Activated effector memory CD4-positive, alpha-beta T cell treated with anti-CD3 and anti-CD28 coated beads, Interleukin-2, amount 50 U/mL, for 16 hours (primary cell): ENCODE measurements around the gene GLIPR2.
"Not testable (repeated sequence)": the region's sequence is repeated elsewhere in the genome, so short reads cannot be mapped to it uniquely, and the experiment has no call there.

Experiments used
- DNase-seq: peaks from one replicate; pipeline ENCODE4 v3.0.0-alpha.2; 2020

Gene GLIPR2

DNA sequence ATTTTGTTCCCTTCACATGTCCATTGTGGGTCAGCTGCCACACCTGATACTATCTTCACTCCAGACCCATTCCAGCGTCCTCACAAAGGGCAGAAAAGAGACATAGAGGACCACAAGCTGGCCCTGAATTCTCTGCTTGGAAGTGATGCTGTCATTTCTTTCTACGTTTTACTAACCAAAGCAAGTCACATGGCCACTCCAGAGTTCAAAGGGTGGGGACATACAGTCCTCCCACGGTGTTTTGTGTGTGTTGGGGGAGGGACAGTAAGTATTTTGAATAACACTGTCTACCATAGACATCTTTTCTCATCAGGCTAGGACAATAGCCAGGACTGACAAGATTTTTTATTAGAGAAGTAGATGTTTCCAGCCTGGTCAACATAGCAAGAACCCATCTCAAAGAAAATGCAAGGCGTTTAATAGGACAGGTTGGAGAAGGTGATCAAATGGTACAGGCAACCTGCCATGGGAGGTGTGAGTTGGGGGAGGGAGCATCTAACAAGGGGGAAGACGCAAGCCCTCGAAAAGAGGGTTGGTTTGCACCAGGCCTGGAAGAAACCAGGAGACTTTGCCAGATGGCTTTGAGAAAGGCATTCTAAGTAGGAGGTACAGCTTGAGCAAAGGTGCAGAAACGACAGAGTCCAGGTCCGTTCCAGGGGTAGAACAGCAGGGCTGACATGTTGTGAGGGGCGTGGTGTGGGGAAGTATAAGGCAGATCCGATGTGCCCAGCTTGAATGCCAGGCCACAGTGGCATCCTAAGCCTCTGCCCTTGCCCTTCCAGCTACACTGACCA is 11.3 kb upstream of the GLIPR2 start:
- DNase-seq, result no peak

DNA sequence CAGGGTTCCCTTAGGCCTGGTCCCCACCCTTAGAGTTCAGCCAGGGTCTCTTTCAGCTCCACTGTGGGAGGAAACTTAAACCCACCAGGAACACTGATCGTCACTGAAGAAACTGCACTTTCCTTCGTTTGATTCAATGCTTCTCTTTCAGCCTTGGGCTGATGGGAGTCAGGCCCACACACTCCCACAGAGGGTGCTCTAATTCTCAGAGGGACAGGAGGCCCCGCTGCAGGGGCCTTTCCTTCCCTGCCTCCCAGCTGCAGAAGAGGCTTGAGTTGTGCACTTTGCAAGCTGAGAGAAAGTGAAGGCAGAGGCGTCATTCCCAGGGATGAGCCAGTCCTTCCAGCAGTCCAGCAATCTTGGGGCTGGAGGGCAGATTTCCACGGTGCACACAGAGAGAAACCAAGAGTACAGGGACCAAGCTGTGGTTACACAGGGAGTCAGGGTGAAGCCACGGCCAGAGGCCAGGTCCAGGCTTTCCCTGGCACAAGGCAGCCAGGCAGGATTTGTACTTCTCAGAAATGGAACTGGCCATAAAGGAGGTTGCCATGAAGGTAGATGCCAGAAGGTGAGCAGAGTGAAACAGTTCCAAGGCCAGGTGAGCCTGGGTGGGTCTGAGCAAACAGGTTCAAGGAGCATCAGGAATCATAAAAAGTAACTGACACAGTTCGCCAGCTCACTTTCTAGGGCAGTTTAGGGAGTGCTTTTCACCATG is 10.4 kb upstream of the GLIPR2 start:
- no peak for DNase-seq

DNA sequence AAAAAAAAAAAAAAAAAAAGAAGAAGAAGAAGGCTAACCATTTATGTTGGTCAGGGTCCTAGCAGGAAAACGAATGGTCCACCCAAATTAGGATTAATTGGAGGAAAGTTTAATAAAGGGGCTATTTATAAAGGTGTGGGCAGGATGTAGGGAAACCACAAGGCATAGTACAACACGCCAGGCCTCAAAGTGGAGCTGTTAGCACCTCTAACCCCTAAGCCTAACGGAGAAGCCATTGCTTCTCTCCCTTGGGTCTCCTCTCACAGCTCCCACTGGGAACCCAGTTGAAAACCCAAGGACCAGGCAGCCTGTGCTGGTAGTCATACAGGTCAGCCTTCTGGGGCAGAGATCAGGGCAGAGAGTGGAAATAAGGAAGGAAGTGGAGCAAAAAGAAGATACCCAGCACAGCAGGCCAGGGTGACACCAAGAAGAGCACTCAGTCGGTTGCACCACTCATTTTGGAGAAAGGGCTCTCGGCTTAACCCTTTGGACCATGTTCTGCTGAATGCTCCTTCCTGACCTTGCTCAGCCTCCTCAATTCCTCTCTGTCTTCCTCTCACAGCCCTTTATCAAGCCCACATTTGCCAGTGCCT is 8.8 kb upstream of the GLIPR2 start:
- no peak for DNase-seq

DNA sequence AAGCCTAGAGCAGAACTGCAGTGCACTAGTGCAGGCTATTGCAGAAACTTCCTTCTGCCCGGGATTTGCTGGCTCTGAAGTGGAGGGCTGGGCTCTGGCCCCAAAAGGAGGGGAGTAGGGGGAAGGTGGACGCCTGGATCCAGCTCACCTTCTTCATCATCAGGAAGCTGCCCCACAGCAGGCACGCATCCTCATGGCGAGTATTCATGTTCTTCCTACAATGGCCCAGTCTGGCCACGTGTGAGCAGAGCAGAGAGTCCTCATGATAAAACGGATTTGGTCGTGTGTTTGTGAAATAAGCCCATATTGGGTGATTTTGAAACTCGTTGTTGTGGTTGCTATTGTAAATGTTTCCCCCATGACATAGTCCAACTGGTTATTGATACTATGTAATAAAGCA is 8.2 kb upstream of the GLIPR2 start:
- DNase-seq, result no peak

DNA sequence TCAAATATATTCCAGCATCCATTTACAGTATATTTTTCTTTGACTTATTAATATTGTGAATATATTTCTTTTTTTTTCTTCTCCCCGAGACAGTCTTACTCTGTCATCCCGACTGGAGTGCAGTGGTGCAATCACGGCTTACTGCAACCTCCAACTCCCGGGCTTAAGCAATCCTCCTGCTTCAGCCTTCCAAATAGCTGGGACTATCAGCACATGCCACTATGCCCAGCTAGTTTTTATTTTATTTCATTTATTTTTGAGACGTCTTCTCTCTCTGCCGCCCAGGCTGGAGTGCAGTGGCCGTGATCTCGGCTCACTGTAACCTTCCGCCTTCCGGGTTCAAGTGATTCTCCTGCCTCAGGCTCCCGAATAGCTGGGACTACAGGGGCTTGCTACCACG is 7.4 kb upstream of the GLIPR2 start:
- no peak for DNase-seq

DNA sequence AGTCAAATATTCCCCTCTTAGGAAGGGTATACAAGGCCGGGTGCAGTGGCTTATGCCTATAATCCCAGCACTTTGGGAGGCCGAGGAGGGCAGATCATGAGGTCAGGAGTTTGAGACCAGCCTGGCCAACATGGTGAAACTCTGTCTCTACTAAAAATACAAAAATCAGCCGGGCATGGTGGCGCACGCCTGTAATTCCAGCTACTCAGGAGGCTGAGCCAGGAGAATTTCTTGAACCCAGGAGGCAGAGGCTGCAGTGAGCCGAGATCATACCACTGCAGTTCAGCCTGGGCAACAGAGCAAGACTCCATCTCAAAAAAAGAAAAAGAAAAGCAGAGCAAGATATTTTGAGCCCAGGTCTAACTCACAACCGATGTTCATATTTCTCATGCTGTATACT is 4.9 kb upstream of the GLIPR2 start:
- DNase-seq, result not testable (repeated sequence)

DNA sequence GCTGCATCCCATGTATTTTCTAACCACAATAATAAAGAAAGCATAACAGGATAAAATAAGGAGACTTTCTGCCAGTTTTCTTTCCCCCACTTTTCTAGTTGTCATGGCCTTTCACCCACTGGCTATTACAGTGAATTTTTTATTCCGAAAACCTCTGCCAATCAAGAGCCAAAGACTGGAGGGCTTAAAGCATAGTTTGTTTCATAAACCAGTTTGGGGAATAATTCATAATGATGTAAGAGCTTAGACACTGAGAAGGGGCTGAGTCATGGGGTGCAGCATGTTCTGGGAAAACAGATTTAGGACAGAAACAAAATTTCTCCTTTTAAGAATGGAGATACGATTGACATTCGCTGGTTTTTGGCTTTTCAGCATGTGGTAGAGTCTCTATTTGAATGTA is 4.4 kb upstream of the GLIPR2 start:
- DNase-seq, result no peak

DNA sequence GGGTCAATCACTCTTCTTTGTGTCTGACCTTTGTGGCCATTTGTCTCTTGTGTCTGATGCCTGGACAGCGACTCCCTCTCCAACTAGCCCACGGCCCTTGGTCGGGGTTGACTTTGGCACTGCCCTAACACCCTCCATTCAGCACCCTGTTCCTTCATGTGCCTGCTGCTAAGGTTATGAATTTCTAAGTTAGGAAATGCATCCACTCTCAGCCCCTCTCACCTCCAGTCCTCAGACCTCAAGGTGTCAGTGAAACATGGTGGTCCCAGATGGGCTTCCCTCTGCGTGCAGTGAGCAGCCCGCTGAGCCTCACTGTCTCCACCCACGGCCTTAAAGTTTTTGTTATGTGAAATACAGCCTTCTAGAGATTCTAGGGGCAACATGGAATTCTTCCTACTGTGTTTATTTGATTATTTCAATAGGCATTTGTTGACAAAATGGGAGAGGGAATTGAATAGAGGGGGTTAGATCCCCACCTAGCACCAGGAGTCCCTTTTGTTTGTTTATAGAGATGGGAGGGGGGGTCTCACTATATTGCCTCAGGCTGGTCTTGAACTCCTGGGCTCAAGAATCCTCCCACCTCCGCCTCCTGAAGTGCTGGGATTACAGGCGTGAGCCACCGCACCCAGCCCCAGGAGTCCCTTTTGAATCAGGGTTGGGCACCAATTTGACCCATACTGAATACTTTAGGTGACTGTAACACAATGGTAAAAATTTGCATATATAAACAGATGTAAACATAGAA is 1.6 kb upstream of the GLIPR2 start:
- DNase-seq, result no peak

DNA sequence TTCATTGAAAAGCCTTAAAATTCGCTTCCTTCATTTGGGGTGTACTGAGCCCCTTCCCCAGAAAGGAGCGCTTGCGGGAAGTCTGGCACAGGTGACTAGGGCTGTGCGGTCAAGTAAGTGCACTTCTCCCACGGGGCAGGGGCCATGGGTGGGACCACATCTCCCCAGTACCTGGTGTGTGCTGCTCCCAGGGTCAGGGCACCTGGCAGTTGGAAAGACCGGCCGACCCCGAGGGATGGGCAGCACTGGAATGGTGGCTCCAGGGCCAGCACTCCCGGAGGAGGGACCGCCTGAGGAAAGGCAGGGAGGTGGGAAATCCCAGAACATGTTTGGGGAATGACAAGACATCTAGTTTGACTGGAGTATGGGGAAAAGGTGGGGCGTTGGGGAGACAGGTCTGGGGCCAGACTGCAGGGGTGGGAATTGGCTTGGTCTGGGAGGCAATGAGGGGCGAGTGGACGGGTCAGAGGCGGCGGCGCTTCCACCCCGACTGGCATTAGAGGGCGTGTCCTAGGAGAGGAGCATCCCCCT is 727 bp upstream of the GLIPR2 start:
- no peak for DNase-seq

DNA sequence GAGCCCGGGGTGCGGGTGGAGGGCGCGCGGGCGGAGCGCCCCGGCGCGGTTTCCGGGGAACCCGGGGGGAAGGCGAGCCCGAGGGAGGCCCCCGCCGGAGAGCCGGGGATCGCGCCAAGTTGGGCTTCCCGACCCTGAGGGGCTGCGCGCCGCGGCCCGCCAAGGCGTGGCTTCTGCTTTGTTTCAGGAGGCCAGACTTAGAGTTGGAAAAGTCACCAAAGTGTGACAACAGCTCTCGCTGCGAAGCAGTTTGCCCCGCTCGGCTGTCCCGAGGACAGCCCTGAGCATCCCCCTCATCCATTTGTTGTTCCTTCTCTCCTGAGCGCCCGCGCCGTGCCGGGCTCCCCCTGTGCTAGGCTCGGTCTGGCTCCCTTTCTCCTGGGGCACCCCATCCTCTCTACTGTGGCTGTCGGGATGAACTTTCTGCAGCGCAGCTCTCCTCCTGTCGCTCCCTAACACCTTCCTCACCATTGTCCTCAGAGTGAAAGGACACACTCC is 410 bp downstream of the GLIPR2 start:
- DNase-seq, result no peak

DNA sequence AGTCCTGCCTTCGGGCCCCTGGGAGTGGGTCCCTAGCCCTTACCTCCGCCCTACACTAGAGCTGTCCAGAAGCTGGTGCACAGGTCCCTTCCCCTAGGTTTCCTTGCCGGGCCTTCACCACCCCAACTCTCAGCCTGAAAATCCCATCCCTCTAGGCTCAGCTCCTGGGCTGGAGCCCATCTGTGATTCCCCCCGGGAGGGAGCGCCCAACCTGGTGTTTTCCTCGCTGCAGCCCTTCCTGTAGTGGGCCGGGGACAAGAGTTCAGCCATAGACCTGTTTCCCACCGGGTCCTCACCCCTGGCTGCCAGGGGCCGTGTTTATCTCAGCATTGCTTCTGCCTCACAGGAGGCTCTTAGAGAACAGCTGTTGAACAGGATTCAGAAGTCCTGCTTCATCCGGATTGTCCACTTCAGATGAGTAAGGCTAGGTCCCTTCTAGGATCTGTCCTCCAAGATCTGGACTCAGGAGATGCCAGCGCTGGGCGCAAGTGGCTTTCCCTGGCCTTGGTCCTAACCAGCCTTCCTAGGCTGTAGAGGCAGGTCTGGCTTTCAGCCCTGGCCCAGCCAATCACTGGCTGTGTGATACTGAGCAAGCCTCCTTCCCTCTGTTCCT is 965 bp downstream of the GLIPR2 start:
- no peak for DNase-seq

DNA sequence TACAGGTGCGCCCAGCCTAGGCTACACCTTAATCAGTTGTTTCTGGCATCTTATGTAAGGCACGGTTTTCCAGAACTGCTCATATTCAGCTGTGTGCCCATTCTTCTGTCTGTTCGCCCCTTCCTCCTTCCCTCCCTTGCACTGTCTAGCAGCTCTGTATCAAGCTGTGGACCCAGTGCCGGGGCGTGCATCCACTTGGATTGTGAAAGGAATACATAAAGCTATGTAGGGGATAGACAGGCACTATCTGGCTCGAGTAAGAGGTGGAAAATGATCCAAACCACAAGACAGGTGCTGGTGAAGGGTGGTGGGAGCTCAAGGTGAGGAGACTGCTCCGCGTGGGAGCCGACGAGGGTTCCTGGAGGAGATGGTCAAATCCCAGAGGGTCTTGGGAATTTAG is 2.0 kb downstream of the GLIPR2 start:
- DNase-seq, result no peak

DNA sequence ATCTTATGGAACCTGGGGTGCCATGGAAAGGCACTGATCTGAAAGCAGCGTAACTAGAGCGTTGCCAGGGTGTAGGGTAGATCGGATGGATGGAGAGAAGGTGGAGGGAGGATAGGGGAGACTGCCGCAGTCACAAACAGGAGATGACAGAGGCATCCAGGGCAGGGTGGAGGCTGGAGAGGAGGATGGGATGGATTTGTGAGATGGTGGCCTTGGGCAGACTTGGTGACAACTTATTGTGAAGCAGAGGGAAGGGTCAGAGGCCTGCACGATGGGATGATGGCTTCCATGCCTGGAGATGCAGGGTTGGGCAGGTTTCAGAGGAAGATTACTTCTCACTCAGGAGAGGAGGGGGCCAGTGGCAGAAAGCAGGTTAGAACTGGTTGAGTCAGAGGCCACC is 2.4 kb downstream of the GLIPR2 start:
- no peak for DNase-seq

DNA sequence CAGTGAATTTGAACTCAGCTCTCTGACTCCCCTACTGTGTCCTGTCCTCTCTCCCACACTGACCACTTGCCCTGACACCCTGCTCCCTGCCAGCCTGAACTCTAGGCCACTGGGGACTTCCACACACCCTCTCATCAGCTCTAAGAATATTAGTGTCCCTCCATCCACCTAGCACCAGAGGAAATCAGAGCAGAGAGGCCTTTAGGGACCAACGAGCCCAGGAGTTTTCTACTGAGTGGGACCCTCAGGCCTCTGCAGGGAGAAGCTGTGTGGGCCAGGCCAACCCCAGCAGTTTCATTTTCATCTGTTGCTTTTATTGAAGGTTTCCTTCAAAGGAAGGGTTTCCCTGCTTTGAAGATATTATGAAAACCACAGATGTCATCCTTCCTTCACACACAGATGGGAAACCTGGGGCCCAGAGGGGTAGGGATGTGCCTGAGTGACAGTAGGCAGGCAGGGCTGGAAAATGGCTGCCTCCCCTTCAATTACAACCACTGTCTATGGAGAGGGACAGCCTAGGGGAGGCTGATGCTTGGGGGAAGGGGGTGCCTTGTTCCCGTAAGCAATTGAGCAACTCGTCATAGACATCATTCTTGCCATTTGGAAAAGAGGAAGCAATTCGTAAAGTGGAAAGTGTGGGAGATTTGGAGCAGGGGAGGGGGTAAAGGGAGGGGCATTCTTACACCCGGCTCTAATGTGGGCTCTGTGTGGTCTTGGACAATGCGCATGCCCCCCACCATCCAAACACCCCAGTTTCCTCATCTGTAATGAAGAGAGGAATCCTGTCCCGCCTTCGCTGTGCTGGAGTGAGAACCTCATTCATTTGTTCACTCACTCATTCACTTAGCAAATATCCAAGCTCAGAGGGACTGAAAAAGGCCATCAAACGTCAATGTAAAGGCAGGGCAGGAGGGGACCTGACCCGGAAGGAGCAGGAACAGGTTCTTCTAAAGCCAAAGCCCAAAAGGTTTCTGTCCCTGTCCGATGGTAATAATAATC is 3.9 kb downstream of the GLIPR2 start:
- DNase-seq, result peak; percentile 68

DNA sequence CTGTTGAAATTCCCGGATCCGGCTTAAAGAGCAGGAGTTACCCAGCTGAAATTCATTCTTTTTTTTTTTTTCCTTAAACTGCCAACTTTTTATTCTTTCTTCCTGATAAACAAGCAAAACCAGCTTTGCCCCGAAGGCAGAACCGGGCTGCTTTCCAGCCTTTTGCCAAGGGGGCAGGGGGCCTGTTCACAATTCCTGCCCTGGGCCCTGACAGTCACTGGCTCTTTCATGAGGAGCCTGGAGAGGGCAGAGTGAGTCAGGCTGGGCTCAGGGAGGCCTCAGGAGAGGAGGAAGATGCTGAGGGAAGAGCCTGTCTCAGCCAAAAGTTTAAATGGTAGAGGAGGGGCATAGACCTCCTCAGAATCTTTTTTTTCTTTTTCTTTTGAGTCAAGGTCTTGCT is 4.8 kb downstream of the GLIPR2 start:
- DNase-seq, result no peak

DNA sequence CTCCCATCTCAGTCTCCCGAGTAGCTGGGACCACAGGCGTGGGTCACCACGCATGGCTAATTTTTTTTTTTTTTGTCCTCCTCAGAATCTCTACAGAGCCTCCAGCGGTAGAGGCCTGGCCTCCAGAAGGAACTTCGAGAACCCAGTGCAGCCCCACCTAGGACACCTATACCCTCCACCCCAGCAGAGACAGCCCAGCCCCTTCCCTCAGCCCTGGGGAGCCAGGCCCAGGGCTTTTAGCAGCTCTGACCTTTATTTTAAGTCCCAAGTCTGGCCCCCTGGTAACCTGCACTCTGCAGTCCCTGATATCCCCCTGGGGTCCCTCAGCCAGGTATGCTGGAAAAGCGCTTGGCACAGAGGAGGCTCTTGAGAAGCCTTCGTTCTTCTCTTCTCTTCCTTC is 5.2 kb downstream of the GLIPR2 start:
- no peak for DNase-seq

DNA sequence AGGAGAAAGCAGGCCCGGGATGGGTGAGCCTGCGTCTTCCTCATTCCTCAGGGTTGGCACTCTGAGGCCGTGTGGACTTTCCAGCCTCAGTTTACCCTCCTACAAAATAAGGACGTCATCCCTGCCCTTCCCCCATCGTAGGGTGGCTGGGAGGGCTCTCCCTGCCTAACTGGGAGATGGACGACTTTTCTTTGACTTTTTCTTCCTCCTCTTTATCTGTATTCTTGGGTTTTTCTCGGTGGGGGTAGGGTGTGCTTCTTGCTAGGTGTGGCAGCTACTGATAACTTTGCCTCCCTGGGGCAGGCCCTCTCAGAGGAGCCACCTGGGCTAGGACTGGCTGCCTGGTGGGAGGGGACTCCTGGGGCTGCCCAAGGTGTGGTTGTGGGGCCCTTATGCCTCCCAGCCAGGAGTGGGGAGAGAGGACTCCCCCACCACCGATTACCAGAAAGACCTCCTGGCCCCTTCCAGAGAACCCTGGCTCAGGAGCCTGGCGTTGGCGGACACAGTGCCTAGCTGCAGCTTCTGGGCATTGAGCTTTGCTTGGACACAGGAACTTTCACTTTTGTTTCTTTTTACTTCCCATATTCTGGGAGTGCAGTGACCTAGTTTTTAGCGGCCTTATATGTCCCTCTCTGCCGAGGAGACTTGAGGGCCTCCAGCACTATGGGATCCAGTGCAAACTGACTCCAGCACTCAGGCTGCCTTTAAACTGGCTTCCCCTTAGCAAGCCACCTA is 6.1 kb downstream of the GLIPR2 start:
- DNase-seq, result no peak

DNA sequence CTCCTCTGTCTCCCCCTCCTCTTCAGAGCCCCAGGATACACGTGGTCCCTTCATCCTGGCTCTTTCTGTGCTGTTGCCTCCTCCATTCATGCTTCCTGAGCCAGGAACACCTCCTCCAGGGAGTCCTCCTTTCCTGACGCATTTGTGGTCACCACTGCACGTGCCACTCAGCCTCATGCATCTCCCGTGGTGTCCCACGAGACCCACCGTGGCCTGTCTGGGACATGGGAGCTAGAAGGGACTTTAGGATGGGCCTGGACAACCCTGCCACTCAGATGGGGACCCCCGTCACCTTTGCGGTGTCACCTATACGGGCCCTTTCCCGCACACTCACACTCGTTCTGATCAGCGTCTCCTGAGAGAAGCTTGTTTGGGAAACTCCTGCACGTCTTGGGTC is 6.7 kb downstream of the GLIPR2 start:
- DNase-seq, result no peak

DNA sequence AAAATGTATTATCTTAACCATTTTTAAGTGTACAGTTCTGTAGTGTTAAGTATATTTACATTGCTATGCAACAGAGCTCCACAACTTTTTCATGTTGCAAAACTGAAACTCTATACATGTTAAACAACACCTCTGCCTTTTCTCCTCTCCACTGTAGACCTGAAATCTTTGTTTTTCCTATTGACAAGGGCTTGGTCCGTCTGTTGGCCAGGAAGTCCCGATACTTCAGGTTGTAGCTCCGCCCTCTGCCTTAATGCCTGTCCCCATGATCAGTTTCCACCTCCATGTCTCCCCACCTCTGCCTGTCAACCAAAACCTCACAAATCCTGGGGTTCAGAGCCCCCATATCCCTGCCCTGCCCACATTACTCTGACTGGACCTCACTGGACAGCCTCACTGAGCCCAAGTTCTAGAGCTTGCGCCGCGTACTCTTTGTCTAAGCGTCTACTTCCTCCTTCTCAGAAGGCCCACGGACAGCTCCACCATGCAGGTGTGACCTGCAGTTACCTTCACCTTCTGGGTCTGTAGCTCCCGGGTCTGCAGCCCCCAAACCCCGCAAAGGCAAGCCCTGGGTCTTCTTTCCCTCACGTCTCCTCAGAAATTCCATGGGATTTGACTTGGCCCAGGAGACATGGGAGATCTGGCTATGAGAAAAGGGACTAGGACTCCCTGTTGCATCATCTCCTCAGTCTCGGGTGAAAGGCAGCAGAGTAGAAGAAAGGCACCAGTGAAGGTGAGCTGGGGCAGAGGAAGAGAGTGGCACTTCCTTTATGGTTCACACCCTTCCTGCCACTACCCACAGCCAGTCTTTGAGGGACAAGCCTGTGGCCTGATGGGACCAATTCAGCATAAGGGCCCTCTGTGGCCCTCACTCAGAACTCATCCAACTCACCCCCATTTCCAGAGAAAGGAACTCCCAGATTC is 8.0 kb downstream of the GLIPR2 start:
- peak; percentile 67 for DNase-seq
